HEK293 (cell line): Measurements from ENCODE around the gene LRBA.

Source experiments
- CTCF ChIA-PET: fragments of 350-600 bp; formaldehyde crosslinking; extraction: SDS; loops from one replicate; lab custom pipeline; 2021; ENCODE audit warnings: antibody characterized with exemption; lab: Yijun Ruan, JAX
- POLR2A ChIA-PET: fragments of 300-600 bp; formaldehyde crosslinking; extraction: SDS; loops from one replicate; lab custom pipeline; 2020; ENCODE audit warnings: antibody characterized with exemption, inconsistent platforms; lab: Yijun Ruan, JAX
- H3K27ac ChIP-seq: fragments of 200-500 bp; sonication (Bioruptor generic); 2 replicates; pipeline ENCODE4 v1.5.1; 2014; ENCODE audit warnings: low read depth, low read length, control low read depth, inconsistent platforms; ENCODE audit errors: extremely low read depth
- H3K36me3 ChIP-seq, 2 experiments: fragments of 200-500 bp in 1 of 2; sonication (Bioruptor generic) in 1 of 2; 1 replicate in 1 of 2; 2 replicates in 1 of 2; pipeline ENCODE4 v1.5.1; 2014 to 2017; ENCODE audit warnings: inconsistent platforms in 2 of 2, low read length in 2 of 2; ENCODE audit not compliant: control insufficient read depth in 2 of 2, insufficient read depth in 1 of 2
- H3K4me1 ChIP-seq: fragments of 200-500 bp; sonication (Bioruptor generic); 2 replicates; pipeline ENCODE4 v1.5.1; 2014; ENCODE audit warnings: mild to moderate bottlenecking, low read length, inconsistent platforms; ENCODE audit not compliant: control insufficient read depth, insufficient read depth
- H3K4me3 ChIP-seq: 2 replicates; pipeline ENCODE4 v1.5.1; 2011; ENCODE audit warnings: low read depth, mild to moderate bottlenecking, control low read depth, low read length, moderate library complexity
- H3K9me3 ChIP-seq: fragments of 200-500 bp; sonication (Bioruptor generic); 2 replicates; pipeline ENCODE4 v1.5.1; 2014; ENCODE audit warnings: low read depth, low read length, inconsistent platforms; ENCODE audit not compliant: control insufficient read depth, insufficient read depth
- KLF8 ChIP-seq: fragments of 450-650 bp; formaldehyde crosslinking; IDR thresholded peaks from 2 replicates; pipeline ENCODE4 v1.5.1; 2016; ENCODE audit warnings: missing biosample characterization, missing genetic modification characterization
- REPIN1 ChIP-seq: fragments of 450-650 bp; formaldehyde crosslinking; IDR thresholded peaks from 2 replicates; pipeline ENCODE4 v1.5.1; 2017; ENCODE audit warnings: missing biosample characterization, missing genetic modification characterization, low read depth
- SCRT1 ChIP-seq: fragments of 450-650 bp; formaldehyde crosslinking; IDR thresholded peaks from 2 replicates; pipeline ENCODE4 v1.5.1; 2016; ENCODE audit warnings: missing biosample characterization, missing genetic modification characterization, borderline replicate concordance
- TRIM28 ChIP-seq: IDR thresholded peaks from 2 replicates; pipeline ENCODE4 v1.6.1; 2011; ENCODE audit warnings: low read length, control low read depth, borderline replicate concordance
- YY2 ChIP-seq: fragments of 450-650 bp; formaldehyde crosslinking; IDR thresholded peaks from 2 replicates; pipeline ENCODE4 v1.5.1; 2016; ENCODE audit warnings: missing biosample characterization, missing genetic modification characterization
- ZNF10 ChIP-seq: fragments of 450-650 bp; formaldehyde crosslinking; IDR thresholded peaks from 2 replicates; pipeline ENCODE4 v1.5.1; 2017; ENCODE audit warnings: missing biosample characterization, missing genetic modification characterization
- ZNF114 ChIP-seq: fragments of 450-650 bp; formaldehyde crosslinking; IDR thresholded peaks from 2 replicates; pipeline ENCODE4 v1.5.0; 2017; ENCODE audit warnings: missing biosample characterization, missing genetic modification characterization
- ZNF121 ChIP-seq: fragments of 450-650 bp; formaldehyde crosslinking; IDR thresholded peaks from 2 replicates; pipeline ENCODE4 v1.5.1; 2016; ENCODE audit warnings: missing biosample characterization, missing genetic modification characterization
- ZNF133 ChIP-seq: fragments of 450-650 bp; formaldehyde crosslinking; IDR thresholded peaks from 2 replicates; pipeline ENCODE4 v1.5.1; 2016; ENCODE audit warnings: missing biosample characterization, missing genetic modification characterization
- ZNF157 ChIP-seq: fragments of 450-650 bp; formaldehyde crosslinking; IDR thresholded peaks from 2 replicates; pipeline ENCODE4 v1.5.1; 2016; ENCODE audit warnings: missing biosample characterization, missing genetic modification characterization
- ZNF610 ChIP-seq: fragments of 450-650 bp; formaldehyde crosslinking; IDR thresholded peaks from 2 replicates; pipeline ENCODE4 v1.5.1; 2016; ENCODE audit warnings: missing biosample characterization, missing genetic modification characterization, borderline replicate concordance
- ZNF623 ChIP-seq: fragments of 450-650 bp; formaldehyde crosslinking; IDR thresholded peaks from 2 replicates; pipeline ENCODE4 v1.5.1; 2016; ENCODE audit warnings: missing biosample characterization, missing genetic modification characterization
- ZNF626 ChIP-seq: fragments of 450-650 bp; sonication (Bioruptor Pico); formaldehyde crosslinking; IDR thresholded peaks from 2 replicates; pipeline ENCODE4 v1.5.1; 2018; ENCODE audit warnings: missing biosample characterization, missing genetic modification characterization, inconsistent platforms
- ZSCAN16 ChIP-seq: fragments of 450-650 bp; formaldehyde crosslinking; IDR thresholded peaks from 2 replicates; pipeline ENCODE4 v1.5.1; 2016; ENCODE audit warnings: missing biosample characterization, missing genetic modification characterization
- TF ChIP-seq, protein P1 (sequence below): fragments of 450-650 bp; formaldehyde crosslinking; IDR thresholded peaks from 2 replicates; pipeline ENCODE4 v1.5.1; 2016; ENCODE audit warnings: missing biosample characterization, missing genetic modification characterization
- TF ChIP-seq, protein P2 (sequence below): fragments of 450-650 bp; formaldehyde crosslinking; IDR thresholded peaks from 2 replicates; pipeline ENCODE4 v1.5.1; 2017; ENCODE audit warnings: missing biosample characterization, mild to moderate bottlenecking, missing genetic modification characterization, moderate library complexity
- TF ChIP-seq, protein P3 (sequence below): fragments of 450-650 bp; formaldehyde crosslinking; IDR thresholded peaks from 2 replicates; pipeline ENCODE4 v1.5.1; 2016; ENCODE audit warnings: missing biosample characterization, missing genetic modification characterization
- TF ChIP-seq, protein P4 (sequence below): fragments of 450-650 bp; formaldehyde crosslinking; IDR thresholded peaks from 2 replicates; pipeline ENCODE4 v1.5.1; 2016; ENCODE audit warnings: missing biosample characterization, missing genetic modification characterization
- TF ChIP-seq, protein P5 (sequence below): fragments of 450-650 bp; formaldehyde crosslinking; IDR thresholded peaks from 2 replicates; pipeline ENCODE4 v1.5.1; 2016; ENCODE audit warnings: missing biosample characterization, missing genetic modification characterization

Gene LRBA

DNA sequence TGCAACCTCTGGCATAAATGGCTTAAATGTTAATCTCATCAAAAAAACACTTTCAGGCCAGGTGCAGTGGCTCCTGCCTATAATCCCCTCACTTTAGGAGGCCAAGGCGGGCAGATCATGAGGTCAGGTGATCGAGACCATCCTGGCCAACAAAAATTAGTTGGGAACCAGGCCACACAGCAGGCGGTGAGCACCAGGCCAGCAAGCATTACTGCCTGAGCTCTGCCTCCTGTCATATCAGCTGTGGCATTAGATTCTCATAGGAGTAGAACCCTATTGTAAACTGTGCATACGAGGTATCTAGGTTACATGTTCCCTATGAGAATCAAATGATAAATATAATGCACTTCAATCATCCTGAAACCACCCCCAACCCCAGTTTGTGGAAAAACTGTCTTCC lies 125.8 kb downstream of the LRBA start:
- POLR2A ChIA-PET = no interaction called here
- H3K9me3 ChIP-seq = no peaks in the 10 kb centered on the region
- no peaks in the 10 kb centered on the region for H3K4me1 ChIP-seq
- H3K36me3 ChIP-seq = peaks cover 0 to 1% of the 10 kb centered on the region in 2 experiments; a peak in 1 of 3 replicates
- no peak overlapping the region for H3K4me3 ChIP-seq
- no peak for TF ChIP-seq ZNF10 (tag by site-specific recombination)
- no peak for TF ChIP-seq KLF8 (tag by site-specific recombination)
- TF ChIP-seq ZNF623 (tag by site-specific recombination) = no peak
- no peak for TF ChIP-seq ZNF610
- TF ChIP-seq, protein P1, sequence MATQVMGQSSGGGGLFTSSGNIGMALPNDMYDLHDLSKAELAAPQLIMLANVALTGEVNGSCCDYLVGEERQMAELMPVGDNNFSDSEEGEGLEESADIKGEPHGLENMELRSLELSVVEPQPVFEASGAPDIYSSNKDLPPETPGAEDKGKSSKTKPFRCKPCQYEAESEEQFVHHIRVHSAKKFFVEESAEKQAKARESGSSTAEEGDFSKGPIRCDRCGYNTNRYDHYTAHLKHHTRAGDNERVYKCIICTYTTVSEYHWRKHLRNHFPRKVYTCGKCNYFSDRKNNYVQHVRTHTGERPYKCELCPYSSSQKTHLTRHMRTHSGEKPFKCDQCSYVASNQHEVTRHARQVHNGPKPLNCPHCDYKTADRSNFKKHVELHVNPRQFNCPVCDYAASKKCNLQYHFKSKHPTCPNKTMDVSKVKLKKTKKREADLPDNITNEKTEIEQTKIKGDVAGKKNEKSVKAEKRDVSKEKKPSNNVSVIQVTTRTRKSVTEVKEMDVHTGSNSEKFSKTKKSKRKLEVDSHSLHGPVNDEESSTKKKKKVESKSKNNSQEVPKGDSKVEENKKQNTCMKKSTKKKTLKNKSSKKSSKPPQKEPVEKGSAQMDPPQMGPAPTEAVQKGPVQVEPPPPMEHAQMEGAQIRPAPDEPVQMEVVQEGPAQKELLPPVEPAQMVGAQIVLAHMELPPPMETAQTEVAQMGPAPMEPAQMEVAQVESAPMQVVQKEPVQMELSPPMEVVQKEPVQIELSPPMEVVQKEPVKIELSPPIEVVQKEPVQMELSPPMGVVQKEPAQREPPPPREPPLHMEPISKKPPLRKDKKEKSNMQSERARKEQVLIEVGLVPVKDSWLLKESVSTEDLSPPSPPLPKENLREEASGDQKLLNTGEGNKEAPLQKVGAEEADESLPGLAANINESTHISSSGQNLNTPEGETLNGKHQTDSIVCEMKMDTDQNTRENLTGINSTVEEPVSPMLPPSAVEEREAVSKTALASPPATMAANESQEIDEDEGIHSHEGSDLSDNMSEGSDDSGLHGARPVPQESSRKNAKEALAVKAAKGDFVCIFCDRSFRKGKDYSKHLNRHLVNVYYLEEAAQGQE (tag by site-specific recombination) = no peak
- TF ChIP-seq, protein P2, sequence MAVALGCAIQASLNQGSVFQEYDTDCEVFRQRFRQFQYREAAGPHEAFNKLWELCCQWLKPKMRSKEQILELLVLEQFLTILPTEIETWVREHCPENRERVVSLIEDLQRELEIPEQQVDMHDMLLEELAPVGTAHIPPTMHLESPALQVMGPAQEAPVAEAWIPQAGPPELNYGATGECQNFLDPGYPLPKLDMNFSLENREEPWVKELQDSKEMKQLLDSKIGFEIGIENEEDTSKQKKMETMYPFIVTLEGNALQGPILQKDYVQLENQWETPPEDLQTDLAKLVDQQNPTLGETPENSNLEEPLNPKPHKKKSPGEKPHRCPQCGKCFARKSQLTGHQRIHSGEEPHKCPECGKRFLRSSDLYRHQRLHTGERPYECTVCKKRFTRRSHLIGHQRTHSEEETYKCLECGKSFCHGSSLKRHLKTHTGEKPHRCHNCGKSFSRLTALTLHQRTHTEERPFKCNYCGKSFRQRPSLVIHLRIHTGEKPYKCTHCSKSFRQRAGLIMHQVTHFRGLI (tag by site-specific recombination) = no peak
- TF ChIP-seq, protein P3, sequence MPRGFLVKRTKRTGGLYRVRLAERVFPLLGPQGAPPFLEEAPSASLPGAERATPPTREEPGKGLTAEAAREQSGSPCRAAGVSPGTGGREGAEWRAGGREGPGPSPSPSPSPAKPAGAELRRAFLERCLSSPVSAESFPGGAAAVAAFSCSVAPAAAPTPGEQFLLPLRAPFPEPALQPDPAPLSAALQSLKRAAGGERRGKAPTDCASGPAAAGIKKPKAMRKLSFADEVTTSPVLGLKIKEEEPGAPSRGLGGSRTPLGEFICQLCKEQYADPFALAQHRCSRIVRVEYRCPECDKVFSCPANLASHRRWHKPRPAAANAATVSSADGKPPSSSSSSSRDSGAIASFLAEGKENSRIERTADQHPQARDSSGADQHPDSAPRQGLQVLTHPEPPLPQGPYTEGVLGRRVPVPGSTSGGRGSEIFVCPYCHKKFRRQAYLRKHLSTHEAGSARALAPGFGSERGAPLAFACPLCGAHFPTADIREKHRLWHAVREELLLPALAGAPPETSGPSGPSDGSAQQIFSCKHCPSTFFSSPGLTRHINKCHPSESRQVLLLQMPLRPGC (tag by site-specific recombination) = no peak
- TF ChIP-seq ZNF157 (tag by site-specific recombination) = no peak
- TF ChIP-seq YY2 (tag by site-specific recombination) = no peak
- no peak for TF ChIP-seq REPIN1 (tag by site-specific recombination)
- no peak for TF ChIP-seq ZNF133
- TF ChIP-seq, protein P4, sequence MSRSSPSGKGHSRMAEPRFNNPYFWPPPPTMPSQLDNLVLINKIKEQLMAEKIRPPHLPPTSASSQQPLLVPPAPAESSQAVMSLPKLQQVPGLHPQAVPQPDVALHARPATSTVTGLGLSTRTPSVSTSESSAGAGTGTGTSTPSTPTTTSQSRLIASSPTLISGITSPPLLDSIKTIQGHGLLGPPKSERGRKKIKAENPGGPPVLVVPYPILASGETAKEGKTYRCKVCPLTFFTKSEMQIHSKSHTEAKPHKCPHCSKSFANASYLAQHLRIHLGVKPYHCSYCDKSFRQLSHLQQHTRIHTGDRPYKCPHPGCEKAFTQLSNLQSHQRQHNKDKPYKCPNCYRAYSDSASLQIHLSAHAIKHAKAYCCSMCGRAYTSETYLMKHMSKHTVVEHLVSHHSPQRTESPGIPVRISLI (tag by site-specific recombination) = no peak
- TF ChIP-seq ZNF626 (tag by site-specific recombination) = no peak
- no peak for TF ChIP-seq ZNF121 (tag by site-specific recombination)
- no peak for TF ChIP-seq SCRT1
- TF ChIP-seq, protein P5, sequence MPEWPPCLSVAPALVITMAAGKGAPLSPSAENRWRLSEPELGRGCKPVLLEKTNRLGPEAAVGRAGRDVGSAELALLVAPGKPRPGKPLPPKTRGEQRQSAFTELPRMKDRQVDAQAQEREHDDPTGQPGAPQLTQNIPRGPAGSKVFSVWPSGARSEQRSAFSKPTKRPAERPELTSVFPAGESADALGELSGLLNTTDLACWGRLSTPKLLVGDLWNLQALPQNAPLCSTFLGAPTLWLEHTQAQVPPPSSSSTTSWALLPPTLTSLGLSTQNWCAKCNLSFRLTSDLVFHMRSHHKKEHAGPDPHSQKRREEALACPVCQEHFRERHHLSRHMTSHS = no peak
- TF ChIP-seq ZSCAN16 (tag by site-specific recombination) = no peak
- TF ChIP-seq TRIM28 = no peak
- no peak for TF ChIP-seq ZNF114 (tag by site-specific recombination)
- CTCF ChIA-PET = interaction anchor here (0.8 kb wide), 1 partner anchor 8 kb away, joined by 3 read pairs; no protein-coding TSS in a partner anchor
- no peak overlapping the region for H3K27ac ChIP-seq
